ENCODE data around the gene WWP2.
"Not testable (repeated sequence)": the region's sequence is repeated elsewhere in the genome, so short reads cannot be mapped to it uniquely, and the experiment has no call there.

Gene WWP2

DNA sequence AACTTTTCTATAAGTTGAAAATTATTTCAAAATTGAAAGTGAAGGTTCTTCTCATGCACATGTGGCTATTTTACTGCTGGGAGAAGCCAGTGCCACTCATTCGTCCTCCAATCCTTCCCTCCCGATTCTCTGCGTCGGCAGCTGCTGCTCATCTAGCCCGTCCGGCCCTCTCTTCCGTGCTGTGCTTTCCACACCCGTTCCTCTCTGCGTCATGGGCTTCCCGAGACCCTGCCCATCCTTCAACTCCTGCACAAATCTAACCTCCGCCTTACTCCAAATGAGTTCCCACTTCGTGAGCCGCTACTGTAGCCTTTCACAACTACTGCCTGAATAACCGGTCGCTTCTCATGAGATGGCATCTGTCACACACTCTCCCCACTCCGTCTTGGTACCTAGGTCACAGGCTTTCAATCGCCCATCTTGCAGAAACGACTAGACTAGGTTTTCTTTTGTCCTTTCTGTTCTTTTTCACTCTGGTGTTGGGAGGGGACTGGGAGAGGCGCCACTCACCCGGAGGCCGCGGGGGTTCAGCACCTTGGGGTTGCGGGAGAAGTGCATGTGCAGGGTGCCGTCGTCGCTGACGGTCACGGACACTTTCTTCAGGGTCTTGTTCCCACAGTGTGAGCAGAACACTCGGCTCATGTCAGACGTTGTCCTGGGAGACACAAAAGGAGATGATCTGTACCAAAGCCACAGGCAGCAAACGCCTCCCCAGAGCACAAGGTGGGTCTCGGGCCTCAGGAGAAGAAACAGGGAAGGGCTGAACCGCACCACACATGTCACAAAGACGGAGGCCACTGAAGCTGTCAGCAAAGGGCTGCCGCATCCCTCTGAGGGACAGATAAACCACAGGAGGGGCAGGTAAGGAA is 17.5 kb upstream of the WWP2 start:
- no peak for DNase-seq (ENCODE audit: low read depth, low spot score)
- H3K4me3 ChIP-seq (ENCODE audit: low read length) = no peak overlapping the region

DNA sequence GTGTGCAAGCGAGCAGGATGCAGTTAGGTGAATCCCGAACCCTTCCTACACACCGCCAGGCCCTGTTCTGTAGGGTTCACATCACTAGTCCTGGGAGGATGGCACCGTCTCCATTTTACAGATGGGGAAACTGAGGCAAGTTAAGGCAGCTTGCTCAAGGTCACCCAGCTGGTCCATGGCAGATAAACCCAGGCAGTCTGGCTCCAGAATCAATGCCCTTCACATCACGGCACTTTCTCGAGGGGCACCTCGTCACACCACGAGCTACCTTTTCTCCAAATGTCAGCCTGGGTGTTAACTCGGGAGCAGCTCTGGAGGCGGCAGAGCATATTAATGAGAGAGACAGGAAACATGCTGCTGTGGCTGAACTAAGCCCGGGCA is 16.9 kb upstream of the WWP2 start:
- H3K4me3 ChIP-seq (ENCODE audit: low read length) = no peak overlapping the region
- no peak for DNase-seq (ENCODE audit: low read depth, low spot score)

GRCh38 chr16:69745959-69746358 is 16.2 kb upstream of the WWP2 start:
- H3K4me3 ChIP-seq (ENCODE audit: low read length) = no peak overlapping the region
- no peak for DNase-seq (ENCODE audit: low read depth, low spot score)

DNA sequence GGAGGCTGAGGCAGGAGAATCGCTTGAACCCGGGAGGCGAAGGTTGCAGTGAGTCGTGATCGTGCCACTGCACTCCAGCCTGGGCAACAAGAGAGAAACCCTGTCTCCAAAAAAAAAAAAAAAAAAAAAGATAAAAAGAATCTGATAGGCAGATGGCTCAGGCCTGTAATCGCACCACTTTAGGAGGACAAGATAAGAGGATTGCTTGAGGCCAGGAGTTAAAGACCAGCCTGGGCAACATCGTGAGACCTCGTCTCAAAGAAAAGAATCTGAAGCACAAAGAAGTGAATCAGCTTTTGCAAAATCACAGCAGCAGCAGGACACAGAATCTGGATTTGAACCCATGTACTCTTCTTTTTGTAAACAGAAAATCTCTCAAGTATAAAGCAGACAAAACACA is 15.0 kb upstream of the WWP2 start:
- no peak overlapping the region for H3K4me3 ChIP-seq (ENCODE audit: low read length)
- DNase-seq (ENCODE audit: low read depth, low spot score) = no peak

DNA sequence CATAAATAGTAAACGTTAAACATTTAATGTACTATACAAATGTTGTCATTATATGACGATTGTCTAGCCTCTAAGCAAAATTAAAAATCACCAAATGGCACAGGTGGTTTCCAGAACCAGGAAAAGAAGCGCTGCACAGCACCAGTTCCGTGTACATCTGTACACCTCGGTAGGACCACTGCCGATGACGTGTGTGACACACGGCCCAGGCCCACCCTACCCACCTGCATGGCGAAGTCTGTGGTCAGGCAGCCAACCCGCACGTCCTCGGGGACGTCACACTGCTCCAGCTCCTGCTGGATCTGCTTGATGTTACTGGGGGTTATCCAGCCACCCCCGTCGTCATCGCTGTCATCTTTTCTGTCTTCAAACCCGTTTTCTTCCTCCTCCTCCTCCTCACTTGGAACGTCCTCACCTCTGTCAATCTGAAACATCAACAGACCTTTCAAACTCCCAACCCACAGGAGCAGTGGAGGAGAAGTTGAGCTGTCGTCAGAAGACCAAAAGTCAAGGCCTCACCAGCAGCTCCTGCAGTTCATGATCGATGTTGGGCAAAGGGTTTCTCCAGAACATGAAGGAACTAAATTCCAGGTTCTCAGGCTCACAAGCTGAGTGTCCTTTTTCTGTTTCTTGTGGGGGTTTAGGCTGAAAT is 13.3 kb upstream of the WWP2 start:
- no peak overlapping the region for H3K4me3 ChIP-seq (ENCODE audit: low read length)
- no peak for DNase-seq (ENCODE audit: low read depth, low spot score)

DNA sequence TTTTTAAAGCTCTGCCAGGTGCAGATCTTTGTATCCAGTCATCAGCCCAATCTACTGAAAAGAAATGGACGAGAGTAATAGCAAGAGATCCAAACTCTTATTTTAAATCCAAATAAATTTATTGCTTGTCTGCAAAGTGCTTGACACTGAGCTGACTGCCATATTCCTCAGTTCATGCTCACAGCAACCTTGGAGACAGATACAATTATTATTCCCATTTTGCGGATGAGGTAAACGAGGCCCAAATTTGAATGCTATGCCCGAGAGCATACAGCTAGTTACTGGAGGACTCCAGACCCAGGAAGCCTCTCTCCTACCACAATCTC is 8.0 kb upstream of the WWP2 start:
- H3K4me3 ChIP-seq (ENCODE audit: low read length) = peak overlapping the region; percentile 99
- no peak for DNase-seq (ENCODE audit: low read depth, low spot score)

DNA sequence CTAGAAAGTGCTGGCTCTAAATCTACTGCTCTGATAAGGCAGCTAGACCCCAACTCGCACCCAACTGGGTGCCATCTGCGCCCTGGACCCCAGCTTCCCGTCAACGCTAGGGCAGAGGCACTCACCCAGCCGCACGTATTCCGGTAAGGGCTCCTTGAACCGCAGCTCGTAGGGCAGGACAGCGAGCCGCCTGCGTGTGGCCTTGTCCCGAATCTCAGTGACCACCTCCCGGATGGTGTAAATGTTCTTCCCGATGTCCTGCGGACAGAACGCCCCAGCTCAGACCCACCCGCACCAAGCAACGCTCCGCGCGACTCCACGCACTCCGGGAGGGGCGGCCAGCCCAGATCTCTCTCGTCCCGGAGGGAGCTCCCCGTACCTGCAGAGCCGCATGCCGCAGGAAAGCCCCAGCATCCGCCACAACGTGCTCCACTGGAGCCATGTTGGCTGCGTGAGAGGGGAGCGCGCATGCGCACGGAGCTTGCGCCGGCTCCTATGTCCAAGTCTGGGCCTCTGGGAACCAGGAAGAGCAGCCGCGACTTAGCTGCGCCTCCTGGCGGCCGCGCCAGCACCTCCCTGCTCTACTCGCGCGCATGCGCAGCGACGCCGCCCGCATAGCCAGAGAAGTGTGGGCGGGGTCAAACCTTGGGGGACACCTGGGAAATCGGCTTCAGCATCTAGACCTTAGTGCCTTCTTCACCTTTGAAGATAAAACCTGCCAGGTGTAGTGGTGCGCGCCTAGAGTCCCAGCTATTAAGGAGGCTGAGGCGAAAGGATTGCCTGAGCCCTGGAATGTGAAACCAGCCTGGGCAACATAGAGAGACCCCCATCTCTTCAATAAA is 7.4 kb upstream of the WWP2 start, which contains the start of gene NOB1:
TSS of gene NOB1 (minus strand) at position 458 of the 842 bp plus-strand sequence. CDS start at position 442, 16 bp downstream.
- peak; percentile 96 for DNase-seq (ENCODE audit: low read depth, low spot score)
- peak within 1 kb of the TSS; percentile 99 for H3K4me3 ChIP-seq (ENCODE audit: low read length)

DNA sequence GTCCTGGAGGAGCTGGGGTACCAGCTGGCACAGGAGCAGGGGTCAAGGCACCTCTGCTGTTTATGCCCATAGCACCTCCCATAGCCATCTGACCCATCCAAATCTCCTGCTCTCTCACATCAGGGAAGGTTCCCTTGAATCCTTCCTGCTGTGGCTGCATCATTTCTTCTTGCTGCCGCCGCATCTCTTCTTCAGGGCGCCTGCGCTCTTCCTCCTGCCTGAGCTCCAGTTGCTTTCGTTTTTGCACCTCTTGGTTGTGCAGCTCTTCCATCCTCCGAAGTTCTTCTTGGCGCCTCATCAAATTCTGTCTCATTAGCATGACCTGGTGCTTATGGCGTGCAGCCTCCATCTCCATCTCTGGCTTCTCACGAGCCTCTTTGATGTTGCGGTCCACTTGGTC is 5.4 kb upstream of the WWP2 start:
- no peak overlapping the region for H3K4me3 ChIP-seq (ENCODE audit: low read length)
- no peak for DNase-seq (ENCODE audit: low read depth, low spot score)

GRCh38 chr16:69757375-69757774 is 4.8 kb upstream of the WWP2 start:
- not testable (repeated sequence) for DNase-seq (ENCODE audit: low read depth, low spot score); H3K4me3 ChIP-seq (ENCODE audit: low read length)

- peak overlapping the region; percentile 96 for H3K4me3 ChIP-seq (ENCODE audit: low read length)
- DNase-seq (ENCODE audit: low read depth, low spot score) = no peak
Observed at GRCh38 chr16:69762814-69763598, 874 bp downstream of the WWP2 start.

DNA sequence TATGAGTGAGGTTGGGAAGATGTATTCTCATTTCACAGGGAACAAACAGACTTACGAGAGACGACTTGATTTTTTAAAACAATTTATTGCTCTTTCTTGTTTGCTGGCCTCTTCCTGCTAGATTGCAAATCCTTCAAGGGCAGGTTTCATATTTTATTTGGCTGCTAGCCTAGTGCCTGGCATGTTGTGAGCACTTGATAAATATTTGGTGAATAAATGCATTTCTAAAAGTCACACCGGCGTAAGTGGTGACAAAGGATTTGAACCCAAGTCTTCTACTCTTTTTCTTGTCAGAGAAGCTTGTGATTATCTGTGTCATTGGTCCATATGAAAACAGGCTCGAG is 1.4 kb downstream of the WWP2 start:
- H3K4me3 ChIP-seq (ENCODE audit: low read length) = no peak overlapping the region
- no peak for DNase-seq (ENCODE audit: low read depth, low spot score)

DNA sequence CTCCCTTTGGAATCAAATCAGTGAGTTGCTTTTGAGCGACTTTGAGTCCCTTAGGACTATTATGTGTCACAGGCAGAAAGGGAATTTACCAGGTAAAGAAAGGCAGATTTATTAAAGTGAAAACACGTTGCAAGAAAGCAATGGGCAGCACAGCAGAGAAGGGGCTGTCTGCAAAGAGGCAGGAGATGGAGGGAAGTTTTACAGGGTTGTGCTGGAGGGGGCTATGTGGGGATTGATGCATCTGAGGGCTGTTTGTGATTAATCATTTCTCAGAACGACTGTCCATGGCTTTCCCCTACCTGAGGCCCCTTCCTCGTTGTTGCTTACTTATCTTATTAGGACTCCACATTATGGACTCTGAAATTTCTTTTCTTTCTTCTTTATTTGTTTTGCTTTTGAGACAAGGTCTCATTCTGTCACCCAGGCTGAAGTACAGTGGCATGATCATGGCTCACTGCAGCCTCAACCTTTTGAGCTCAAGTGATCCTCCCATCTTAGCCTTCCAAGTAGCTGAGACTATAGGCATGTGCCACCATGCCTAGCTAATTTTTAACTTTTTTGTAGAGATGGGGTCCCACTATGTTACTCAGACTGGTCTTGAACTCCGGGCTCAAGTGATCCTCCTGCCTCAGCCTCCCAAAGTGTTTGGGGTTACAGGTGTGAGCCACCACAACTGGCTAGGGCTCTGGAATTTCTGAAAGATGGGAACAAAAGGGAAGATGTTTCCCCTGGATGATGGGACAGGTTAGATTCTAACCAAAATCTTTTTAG is 5.5 kb downstream of the WWP2 start:
- no peak for DNase-seq (ENCODE audit: low read depth, low spot score)
- no peak overlapping the region for H3K4me3 ChIP-seq (ENCODE audit: low read length)

GRCh38 chr16:69768666-69769065 is 6.5 kb downstream of the WWP2 start:
- no peak overlapping the region for H3K4me3 ChIP-seq (ENCODE audit: low read length)
- no peak for DNase-seq (ENCODE audit: low read depth, low spot score)

DNA sequence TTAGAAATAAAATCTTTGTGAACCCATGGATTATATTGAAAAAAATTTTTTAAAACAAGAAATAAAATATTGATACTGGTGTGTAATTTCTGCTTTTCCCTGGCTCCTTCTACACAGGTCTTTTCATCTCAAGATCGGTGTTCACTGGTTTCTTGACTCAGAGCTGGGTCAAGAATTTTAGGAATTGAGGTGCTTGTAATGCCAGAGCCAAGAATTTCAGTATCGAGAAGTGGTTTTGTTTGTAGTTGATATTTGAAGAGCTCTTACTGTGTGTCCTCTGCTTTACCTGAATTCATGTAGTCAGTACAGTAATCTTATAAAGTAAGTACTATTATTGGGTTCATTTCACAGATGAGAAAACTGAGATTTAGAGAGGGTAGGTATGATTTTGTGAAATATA is 7.3 kb downstream of the WWP2 start:
- DNase-seq (ENCODE audit: low read depth, low spot score) = no peak
- H3K4me3 ChIP-seq (ENCODE audit: low read length) = no peak overlapping the region

DNA sequence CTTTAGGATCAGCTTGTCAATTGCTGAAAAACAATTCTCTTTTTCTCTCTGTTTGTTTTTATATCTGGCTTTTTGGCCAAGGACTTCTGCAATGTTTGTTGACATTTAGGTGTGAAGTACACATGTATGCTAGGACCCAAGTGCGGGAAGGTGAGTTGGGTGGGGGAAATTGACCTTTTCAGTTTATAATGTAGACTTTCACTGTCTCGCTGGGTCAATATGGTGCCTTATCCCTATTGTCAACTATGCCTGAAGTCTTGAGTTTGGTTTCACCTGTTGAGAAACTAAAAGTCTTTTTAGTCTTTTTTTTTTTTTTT is 9.5 kb downstream of the WWP2 start:
- DNase-seq (ENCODE audit: low read depth, low spot score) = no peak

DNA sequence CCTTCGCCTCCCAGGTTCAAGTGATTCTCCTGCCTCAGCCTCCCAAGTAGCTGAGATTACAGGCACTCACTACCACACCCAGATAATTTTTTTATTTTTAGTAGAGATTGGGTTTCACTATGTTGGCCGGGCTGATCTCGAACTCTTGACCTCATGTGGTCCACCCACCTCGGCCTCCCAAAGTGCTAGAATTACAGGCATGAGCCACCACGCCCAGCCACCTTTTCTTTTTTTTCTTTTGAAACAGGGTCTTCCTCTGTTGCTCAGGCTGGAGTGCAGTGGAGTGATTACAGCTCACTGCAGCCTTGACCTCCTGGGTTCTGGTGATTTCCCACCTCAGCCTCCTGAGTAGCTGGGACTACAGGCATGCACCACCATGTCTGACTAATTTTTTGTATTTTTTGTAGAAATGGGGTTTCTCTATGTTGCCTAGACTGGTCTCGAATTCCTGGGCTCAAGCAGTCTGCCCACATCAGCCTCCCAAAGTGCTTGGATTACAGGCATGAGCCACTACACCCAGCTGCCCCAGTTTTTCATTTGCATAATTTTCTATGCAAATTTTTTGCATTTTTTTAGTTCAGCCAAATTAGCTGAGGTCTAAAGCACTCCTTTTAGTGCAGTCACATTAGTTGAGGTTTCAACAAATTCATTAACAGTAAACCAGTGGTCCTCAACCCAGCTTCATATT is 11.3 kb downstream of the WWP2 start:
- no peak for DNase-seq (ENCODE audit: low read depth, low spot score)
- no peak overlapping the region for H3K4me3 ChIP-seq (ENCODE audit: low read length)

More for the DNA sequence above, 9.5 kb downstream of the WWP2 start:
- H3K4me3 ChIP-seq (ENCODE audit: low read length) = no peak overlapping the region

GRCh38 chr16:69775563-69775962 is 13.4 kb downstream of the WWP2 start:
- no peak for DNase-seq (ENCODE audit: low read depth, low spot score)
- no peak overlapping the region for H3K4me3 ChIP-seq (ENCODE audit: low read length)

GRCh38 chr16:69779724-69780123 is 17.6 kb downstream of the WWP2 start:
- H3K4me3 ChIP-seq (ENCODE audit: low read length) = no peak overlapping the region
- no peak for DNase-seq (ENCODE audit: low read depth, low spot score)
